K562 (cell line): ENCODE measurements around the gene PRKAR1B. TPM values are rescaled to one million over a fixed set of nuclear protein-coding genes. Genes with fewer than 3 reads are reported as not detected.

Source experiments
- BMI1 ChIP-seq: fragments of 150-350 bp; IDR thresholded peaks from 2 replicates; pipeline ENCODE4 v1.6.1; 2014; ENCODE audit warnings: low read length
- HLTF ChIP-seq: fragments of 450-650 bp; IDR thresholded peaks from 2 replicates; pipeline ENCODE4 v1.6.1; 2016
- HOXB6 ChIP-seq: fragments of 250-450 bp; sonication (Bioruptor Pico); IDR thresholded peaks from 2 replicates; pipeline ENCODE4 v1.5.1; 2022; ENCODE audit warnings: mild to moderate bottlenecking, borderline replicate concordance
- NFRKB ChIP-seq: fragments of 450-650 bp; IDR thresholded peaks from 2 replicates; pipeline ENCODE4 v1.6.1; 2016; ENCODE audit warnings: low read depth
- SUPT5H ChIP-seq: fragments of 450-650 bp; IDR thresholded peaks from 2 replicates; pipeline ENCODE4 v1.6.1; 2016
- ZBTB11 ChIP-seq, 3 experiments: fragments of 200-800 bp in 1 of 3; fragments of 250-450 bp in 1 of 3; fragments of 450-650 bp in 1 of 3; sonication (Bioruptor Pico) in 1 of 3; sonication (Bioruptor generic) in 1 of 3; formaldehyde crosslinking in 1 of 3; IDR thresholded peaks; 2 replicates each; pipeline versions ENCODE4 v1.6.1 to v1.8.0; 2016 to 2022; ENCODE audit warnings: mild to moderate bottlenecking in 2 of 3, missing genetic modification characterization in 2 of 3, missing compliant biosample characterization in 1 of 3, moderate library complexity in 1 of 3
- ZNF655 ChIP-seq: fragments of 250-450 bp; sonication (Bioruptor Pico); IDR thresholded peaks from 2 replicates; pipeline ENCODE4 v1.5.0; 2021
- polyA plus RNA-seq, 8 experiments: library from polyadenylated mRNA; depleted of rRNA in 4 of 8; stranded (reverse) in 5 of 8; unstranded in 3 of 8; fragments of >200 nt; fragmentation: Nextera tagmentation in 2 of 8; fragmentation: Illumina TruSeq in 1 of 8; extraction: Ambion mirVana in 2 of 8; extraction: Trizol in 1 of 8; gene quantifications; 2 replicates each; pipeline versions ENCODE4 v1.2.1 to v1.2.3, GENCODE V29; 2011 to 2014; ENCODE audit warnings: inconsistent platforms in 1 of 8, missing spikeins in 1 of 8
- total RNA-seq, 7 experiments: library from RNA; depleted of rRNA in 6 of 7; stranded (reverse); fragments of >200 nt in 6 of 7; fragmentation: Illumina TruSeq in 2 of 7; extraction: Trizol in 2 of 7; gene quantifications; 2 replicates each; pipeline versions ENCODE4 v1.2.1 to v1.2.3, GENCODE V29; 2011 to 2021; ENCODE audit warnings: low replicate concordance in 1 of 7

The PRKAR1B gene
- total and polyA plus RNA-seq, 9 of the 15 experiments (the other 6 are each of a cell fraction or from before 2014, with no cell fraction given), result 0.99 to 30.5 (median 12.7) TPM

GRCh38 chr7:745431-746154 lies 18.5 kb upstream of the PRKAR1B start (continued):
- TF ChIP-seq NFRKB (peak; percentile 63; the same call in 1 of the 2 replicates), BMI1 (no peak), HLTF (no peak), SUPT5H (peak; percentile 56; the same call in 1 of the 2 replicates), HOXB6 (CRISPR knock-in tag) (no peak), ZNF655 (CRISPR knock-in tag) (no peak), ZBTB11 (CRISPR knock-in tag; IDR thresholded peaks at IDR 0.05) (0 out of 6 replicates have a peak, but pooled peaks of 1 of the 3 experiments have one; percentile 32)
- TF ChIP-seq, all 486 proteins: peak for 18
